HG02678 (cell line): ENCODE measurements around the gene NUBPL.
"Not testable (repeated sequence)": the region's sequence is repeated elsewhere in the genome, so short reads cannot be mapped to it uniquely, and the experiment has no call there.

Experiments
- ATAC-seq: cut with Tn5 transposase; IDR thresholded peaks from one replicate; pipeline ENCODE4 v1.9.1; 2021; ENCODE audit warnings: mild to moderate bottlenecking, moderate library complexity; ENCODE audit not compliant: unreplicated experiment

Gene NUBPL

DNA sequence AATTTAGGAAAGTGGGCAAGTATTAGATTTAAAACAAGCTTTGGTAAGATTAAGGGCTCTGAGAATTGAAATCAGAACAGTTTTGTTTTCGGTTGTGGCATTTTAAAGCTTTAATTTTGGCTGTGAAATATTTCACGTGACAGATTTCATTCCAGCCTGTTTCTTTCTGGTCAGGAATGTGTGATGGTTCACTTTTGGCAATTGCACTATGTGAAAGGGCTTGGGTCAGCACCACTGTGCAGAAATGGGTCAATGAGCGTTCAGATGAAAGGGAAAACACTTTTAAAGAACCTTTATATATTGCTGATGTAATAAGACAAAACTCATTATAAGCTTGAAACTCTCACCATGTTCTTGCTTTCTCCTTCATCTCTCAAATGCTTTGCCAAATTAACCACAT lies 17.1 kb downstream of the NUBPL start:
- no peak for ATAC-seq

DNA sequence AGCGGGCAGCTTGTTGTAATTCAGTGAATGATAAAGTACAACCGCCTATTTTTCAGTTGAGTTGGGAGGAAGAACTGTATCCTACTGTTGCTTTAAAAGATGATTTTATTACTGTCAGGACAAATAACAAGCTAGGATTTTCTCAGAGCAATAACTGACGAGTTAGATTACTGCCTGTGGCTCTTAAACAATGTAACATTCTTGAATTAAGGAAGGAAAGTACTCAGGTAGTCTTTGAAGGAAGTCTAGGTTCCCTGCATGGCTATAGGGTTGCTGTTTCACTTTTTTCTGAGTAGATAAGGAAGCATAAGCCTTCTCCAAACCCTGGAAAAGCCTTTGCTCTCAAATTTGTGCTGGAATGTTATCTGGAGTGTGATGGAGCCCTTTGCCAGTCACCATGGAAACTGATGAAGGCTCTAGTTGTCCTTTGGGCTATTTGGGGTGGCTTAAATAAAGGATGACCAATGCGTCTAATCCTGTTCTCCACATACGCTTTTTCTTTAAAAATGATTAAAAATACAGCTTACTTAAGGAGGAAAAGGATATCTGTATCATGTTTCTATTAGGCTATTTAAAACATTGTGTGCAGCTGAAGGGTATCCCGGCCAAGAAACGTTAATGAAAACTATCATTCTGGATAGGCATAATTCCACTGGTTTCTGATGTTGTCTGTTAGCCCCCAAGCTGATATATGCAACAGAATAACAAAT lies 17.7 kb downstream of the NUBPL start:
- ATAC-seq: no peak

DNA sequence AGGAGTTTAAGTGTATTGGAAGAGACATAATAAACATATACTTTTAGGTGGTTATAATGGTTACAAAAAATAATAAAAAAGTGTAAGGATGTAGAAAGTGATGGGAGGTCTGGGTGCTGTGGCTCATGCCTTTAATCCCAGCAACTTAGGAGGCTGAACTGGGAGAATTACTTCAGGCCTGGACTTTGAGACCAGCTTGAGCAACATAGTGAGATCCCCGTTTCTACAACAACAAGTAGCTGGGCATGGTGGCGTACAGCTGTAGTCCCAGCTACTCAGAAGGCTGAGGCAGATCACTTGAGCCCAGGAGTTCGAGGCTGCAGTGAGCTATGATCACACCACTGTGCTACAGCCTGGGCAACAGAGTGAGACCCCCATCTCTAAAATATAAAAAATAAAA lies 19.0 kb downstream of the NUBPL start:
- no peak for ATAC-seq

DNA sequence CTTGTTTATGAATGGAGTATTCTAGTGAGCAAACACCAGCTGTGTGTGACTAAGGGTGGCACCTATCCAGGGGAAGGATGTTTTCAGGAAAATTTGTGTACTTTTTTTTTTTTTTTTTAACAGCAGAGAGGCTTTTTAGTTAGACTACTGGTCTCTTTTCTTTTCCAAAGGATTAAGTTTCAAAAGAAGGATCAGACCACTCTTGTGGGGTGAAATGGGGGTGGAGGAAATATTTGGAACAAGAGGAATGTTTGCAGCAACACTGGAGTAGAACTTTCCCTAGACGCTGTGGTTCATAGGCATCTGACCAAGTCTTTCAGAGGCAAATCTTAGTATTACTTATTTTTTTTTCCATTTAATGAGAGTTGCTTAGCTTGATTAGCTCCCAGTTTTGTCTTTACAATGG lies 21.1 kb downstream of the NUBPL start:
- ATAC-seq: no peak

DNA sequence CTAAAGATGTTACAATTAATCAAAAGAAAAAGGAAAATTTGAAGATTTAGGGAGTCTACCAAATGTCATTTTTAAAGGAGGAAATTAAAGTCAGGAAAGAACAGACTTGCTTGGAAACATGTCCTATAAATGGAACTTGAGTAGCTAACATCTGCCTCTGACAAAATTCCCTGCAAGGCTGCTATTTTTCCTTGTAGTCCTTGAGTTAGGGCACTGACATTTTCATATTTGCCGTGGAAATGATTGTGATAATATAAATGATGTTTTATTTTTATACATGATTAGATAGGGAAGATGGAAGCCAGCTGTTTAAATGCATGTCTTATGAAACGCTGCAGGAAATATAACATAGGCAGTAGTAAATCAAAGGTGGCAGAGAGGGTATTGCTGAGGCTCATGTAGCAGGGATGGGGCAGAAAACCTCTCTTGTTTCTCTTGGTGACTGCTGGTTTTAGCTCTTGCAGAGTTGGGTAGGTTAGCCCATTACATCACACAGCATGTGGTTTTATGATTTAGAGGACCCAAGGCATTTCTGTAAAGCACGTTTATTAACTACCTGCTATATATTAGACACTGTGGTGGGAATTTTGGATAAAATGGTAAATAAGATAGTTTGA lies 21.7 kb downstream of the NUBPL start:
- ATAC-seq: no peak

DNA sequence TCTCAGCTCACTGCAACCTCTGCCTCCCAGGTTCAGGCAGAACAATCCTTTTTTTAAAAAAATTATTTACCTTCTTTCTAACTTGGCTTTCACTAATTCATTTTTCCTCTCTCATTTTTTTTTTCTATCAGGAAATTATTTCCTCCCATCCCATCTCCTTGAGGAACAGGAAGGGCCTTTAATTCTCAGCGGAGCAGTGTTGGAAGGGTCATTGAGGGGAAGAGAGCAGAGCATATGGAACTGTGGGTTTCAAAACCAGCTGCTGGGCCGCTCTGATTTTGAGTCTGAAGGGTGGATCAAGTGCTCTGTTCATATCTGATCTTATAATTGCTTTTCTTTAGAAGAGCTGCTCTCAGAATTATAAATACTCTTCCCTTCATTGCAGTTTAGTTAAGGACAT lies 29.0 kb downstream of the NUBPL start:
- ATAC-seq: no peak

DNA sequence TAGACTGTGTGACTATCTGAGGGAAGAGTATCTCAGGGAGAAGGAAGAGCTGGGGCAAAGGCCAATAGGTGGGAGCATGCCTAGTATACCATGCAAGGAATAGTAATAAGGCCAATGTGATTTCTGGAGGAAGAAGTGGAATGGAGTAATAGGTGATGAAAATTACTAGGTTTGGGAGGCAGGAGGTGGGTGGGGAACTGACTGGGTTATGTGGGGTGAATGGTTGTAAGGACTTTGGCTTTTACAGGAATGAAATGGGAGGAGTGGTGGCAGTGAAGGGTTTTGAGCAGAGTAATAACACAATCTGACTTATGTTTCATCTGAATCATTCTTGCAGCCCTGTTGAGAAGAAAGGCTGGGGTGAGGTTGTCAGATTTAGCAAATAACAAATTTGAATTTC lies 30.9 kb downstream of the NUBPL start:
- no peak for ATAC-seq

DNA sequence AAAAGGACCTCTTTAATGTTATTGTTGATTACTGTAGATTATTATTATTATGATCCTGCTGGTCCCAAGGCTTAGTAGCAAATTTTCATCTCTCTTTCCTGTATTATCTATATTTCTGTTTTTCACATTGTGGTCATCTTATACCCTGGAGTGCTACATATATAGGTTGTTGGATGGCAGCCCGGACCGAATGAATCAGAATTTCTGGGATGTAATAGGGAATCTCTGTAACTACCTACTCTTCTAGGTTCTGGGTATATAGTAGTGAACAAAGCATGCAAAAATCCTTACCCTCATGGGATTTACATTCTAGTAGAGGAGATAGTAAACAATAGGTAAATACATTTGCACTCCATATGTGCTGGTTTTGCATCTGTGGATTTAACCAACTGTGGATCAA lies 31.4 kb downstream of the NUBPL start:
- ATAC-seq: no peak

DNA sequence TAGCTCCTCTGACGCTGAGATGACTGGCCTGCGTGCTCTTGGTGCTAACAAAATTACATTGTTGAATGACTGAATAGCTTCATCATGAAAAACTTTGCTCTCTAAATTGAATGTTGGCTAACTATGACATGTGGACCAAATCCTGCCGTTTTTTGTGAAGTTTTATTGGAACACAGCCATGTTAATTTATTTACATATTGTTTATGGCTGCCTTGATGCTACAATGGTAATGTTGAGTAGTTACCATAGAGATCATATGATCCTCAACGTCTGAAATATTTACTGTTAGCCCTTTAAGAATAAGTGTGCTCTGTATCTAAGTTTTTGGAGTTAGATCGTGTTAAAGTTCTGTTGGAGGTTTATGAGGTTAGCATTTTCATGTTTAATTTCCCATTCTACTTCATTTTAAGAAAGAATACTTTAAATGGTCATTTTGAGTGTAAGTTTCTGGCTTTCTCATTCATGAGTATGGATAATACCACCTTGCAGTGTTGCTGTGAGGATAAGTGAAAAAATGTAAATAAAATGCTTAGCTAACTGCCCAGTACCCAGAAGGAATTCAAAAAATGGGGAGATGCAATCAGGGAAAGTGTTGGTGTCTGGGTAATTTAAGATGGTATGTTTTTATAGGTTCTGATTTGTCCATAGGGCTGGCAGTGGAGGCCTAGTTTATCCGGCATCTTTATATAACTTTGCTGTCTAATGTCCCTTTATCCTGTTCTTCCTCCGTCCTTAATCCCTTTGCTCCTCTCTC lies 35.3 kb downstream of the NUBPL start:
- ATAC-seq: no peak

DNA sequence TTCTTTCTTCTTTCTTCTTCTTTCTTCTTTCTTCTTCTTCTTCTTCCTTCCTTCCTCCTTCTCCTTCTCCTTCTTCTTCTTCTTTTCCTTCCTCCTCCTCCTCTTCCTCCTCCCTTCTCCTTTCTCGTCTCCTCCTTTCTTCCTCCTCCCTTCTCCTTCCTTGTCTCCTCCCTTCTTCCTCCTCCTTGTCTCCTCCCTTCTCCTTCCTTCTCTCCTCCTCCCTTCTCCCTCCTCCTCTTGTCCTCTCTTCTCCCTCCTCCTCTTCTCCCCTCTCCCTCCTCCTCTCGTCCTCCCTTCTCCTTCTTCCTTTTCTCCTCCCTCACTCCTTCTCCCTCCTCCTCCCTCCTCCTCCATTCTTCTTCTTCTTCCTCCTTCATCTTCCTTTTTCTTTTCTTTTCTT lies 44.5 kb downstream of the NUBPL start:
- no peak for ATAC-seq

DNA sequence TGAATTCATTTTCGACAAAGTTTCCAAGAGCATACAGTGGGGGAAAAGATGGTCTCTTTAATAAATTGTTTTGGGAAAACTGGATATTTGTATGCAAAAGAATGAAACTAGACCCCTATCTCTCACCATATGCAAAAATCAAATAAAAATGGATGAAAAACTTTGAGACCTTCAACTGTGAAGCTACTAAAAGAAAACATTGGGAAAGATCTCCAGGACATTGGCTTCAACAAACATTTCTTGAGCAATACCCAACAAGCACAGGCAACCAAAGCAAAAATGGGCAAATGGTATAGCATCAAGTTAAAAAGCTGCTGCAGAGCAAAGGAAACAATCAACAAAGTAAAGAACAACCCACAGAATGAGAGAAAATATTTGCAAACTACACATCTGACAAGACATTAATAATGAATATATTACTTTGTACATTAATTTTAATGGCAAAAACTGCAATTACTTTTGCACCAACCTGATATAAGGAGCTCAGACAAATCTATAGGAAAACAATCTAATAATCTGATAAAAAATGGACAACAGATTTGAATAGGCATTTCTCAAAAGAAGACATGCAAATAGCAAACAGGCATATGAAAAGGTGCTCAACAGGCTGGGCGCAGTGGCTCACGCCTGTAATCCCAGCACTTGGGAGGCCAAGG lies 50.7 kb downstream of the NUBPL start:
- ATAC-seq: no peak

DNA sequence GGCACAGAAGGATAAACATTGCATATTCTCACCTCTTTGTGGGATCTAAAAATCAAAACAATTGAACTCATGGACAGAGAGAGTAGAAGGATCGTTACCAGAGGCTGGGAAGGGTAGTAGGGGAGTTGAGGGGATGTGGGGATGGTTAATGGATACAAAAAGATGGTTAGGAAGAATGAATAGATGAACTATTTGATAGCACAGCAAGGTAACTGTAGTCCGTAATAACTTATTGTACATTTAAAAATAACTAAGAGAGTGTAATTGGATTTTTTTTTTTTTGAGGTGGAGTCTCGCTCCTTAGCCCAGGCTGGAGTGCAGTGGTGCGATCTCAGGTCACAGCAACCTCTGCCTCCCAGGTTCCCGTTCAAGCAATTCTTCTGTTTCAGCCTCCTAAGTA lies 52.0 kb downstream of the NUBPL start:
- ATAC-seq: no peak

DNA sequence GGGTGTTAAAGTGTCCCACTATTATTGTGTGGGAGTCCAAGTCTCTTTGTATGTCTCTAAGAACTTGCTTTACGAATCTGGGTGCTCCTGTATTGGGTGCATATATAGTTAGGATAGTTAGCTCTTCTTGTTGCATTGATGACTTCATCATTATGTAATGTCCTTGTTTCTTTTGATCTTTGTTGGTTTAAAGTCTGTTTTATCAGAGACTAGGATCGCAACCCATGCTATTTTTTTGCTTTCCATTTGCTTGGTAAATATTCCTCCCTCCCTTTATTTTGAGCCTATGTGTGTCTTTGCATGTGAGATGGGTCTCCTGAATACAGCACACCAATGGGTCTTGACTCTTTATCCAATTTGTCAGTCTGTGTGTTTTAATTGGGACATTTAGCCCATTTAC lies 57.7 kb downstream of the NUBPL start:
- ATAC-seq: not testable (repeated sequence)

DNA sequence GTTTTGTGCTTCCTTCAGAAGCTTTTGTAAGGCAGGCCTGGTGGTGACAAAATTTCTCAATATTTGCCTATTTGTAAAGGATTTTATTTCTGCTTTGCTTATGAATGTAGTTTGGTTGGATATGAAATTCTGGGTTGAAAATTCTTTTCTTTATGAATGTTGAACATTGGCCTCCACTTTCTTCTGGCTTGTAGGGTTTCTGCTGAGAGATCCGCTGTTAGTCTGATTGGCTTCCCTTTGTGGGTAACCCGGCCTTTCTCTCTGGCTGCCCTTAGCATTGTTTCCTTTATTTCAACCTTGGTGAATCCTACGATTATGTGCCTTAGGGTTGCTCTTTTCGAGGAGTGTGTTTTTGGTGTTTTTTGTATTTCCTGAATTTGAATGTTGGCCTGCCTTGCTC lies 58.2 kb downstream of the NUBPL start:
- no peak for ATAC-seq

DNA sequence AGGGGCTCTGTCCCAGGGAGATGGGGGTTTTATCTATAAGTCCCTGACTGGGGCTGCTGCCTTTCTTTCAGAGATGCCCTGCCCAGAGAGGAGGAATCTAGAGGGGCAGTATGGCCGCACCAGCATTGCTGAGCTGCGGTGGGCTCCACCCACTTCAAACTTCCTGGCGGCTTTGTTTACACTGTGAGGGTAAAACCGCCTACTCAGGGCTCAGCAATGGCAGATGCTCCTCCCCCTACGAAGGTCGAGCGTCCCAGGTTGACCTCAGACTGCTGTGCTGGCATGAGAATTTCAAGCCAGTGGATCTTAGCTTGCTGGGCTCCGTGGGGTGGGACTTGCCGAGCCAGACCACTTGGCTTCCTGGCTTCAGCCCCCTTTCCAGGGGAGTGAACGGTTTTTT lies 59.7 kb downstream of the NUBPL start:
- ATAC-seq: not testable (repeated sequence)

DNA sequence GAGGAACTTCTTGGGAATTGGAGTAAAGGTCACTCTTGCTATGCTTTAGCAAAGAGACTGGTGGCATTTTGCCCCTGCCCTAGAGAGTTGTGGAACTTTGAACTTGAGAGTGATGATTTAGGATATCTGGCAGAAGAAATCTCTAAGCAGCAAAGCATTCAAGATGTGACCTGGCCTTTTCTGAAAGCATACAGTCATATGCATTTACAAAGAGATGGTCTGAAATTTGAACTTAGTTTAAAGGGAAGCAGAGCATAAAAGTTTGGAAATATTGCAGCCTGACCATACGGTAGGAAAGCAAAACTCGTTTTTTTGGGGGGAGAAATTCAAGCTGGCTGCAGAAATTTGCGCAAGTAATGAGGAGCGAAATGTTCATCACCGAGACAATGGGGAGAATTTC lies 60.9 kb downstream of the NUBPL start:
- ATAC-seq: no peak

DNA sequence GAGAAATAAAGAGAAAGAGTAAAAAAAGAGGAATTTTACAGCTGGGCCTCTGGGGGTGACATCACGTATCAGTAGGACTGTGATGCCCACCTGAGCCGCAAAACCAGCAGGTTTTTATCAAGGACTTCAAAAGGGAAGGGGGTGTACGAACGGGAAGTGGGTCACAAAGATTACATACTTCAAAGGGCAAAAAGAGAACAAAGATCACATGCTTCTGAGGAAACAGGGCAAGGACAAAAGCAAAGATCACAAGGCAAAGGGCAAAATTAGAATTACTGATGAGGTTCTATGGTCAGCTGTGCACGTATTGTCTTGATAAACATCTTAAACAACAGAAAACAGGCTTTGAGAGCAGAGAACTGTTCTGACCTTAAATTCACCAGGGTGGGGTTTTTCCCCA lies 91.7 kb downstream of the NUBPL start:
- ATAC-seq: not testable (repeated sequence)

DNA sequence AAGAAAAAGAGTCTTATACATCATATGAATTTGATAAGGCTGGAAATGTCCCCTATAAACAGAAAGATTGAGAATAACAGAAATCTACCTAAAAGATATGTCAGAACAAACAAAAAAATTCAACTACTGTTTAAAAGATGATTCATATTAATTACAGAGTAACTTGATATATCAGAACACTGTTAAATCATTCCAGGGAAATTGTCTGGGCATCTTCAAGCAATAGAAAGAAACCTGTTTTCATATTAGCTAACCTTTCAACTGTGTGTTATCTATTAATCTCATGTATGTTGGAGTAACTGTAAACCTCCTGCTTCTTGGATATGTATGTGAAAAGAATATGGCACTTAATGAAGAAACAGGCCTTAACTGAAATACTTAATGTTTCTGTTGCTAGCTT lies 96.7 kb downstream of the NUBPL start:
- no peak for ATAC-seq

DNA sequence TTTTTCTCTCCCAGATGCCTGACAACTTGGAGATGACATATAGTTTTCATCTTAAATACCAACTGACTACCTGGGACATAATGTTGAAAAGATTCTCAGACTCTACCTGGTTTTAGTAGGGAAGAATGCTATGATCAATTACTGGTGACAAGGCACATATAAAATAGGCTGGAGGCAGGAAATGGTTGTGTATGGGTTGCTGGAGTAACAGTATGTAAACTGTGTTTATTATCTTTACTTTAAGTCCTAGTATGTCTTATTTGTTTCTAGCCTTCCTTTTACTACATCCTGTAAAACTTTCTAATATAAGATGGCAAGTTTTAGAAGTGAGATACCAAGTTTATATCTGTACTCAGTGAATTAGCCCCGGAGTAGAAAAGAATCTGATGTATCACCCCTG lies 98.1 kb downstream of the NUBPL start:
- ATAC-seq: no peak

DNA sequence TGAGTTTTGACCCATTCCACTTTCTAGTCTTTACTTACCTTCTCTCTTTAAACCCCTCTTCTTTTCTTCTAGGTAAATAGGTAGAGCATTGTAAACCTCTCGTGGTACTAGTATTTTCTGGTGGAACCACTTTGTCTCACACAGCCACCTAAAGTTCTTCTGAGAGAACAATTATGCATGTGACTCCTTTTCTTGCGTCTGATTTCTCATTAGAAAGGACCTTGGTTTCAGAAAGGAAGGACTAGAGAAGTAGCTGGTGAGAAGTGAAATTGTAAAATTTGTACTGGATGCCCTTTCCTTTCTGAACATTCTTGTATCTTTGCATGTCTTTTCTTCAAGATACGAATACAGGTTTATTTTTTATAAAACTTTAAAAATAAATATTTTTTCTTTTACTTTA lies 99.0 kb downstream of the NUBPL start:
- peak; percentile 54 for ATAC-seq

DNA sequence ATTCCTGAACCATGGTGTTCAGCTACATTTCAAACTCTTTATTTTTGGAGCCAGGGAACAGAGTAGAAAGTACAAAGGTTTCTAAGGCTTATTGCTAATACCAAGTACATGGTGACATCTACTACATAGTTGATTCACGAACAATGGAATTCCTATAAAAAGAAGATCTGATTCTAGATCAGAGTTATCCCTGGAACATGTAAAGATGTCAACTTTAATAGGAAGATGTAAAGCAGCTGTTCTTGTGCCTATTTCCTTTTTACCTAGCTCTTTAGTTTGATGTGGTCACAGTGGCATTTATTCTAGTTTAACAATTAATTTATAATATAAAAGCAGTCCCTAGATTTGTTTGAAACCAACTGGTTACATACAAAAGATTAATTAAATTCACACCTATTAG lies 99.5 kb downstream of the NUBPL start:
- ATAC-seq: no peak

DNA sequence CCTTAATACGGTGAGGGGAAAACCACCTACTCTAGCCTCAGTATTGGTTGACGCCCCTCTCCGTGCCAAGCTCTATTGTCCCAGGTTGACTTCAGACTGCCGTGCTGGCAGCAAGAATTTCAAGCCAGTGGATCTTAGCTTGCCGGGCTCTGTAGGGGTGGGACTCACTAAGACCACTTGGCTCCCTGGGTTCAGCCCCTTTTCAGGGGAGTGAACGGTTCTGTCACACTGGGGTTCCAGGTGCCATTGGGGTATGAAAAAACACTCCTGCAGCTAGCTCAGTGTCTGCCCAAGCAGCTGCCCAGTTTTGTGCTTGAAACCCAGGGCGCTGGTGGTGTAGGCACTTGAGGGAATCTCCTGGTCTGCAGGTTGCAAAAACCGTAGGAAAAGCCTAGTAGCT lies 107.1 kb downstream of the NUBPL start:
- no peak for ATAC-seq
